GM12864 (cell line): ENCODE results near the gene PRKG1.

ENCODE experiments used
- DNase-seq: peaks from one replicate; pipeline ENCODE4 v3.0.0-alpha.2; 2011; ENCODE audit warnings: low read depth
- H3K4me3 ChIP-seq: 2 replicates; pipeline ENCODE4 v1.5.1; 2011; ENCODE audit warnings: mild to moderate bottlenecking, low read depth, low read length, control low read depth
- TF ChIP-seq, protein P1 (sequence below): IDR thresholded peaks from 2 replicates; pipeline ENCODE4 v1.5.1; 2011; ENCODE audit warnings: low read depth, mild to moderate bottlenecking, moderate library complexity, low read length, control low read depth, inconsistent platforms; ENCODE audit errors: missing control alignments

PRKG1 gene

DNA sequence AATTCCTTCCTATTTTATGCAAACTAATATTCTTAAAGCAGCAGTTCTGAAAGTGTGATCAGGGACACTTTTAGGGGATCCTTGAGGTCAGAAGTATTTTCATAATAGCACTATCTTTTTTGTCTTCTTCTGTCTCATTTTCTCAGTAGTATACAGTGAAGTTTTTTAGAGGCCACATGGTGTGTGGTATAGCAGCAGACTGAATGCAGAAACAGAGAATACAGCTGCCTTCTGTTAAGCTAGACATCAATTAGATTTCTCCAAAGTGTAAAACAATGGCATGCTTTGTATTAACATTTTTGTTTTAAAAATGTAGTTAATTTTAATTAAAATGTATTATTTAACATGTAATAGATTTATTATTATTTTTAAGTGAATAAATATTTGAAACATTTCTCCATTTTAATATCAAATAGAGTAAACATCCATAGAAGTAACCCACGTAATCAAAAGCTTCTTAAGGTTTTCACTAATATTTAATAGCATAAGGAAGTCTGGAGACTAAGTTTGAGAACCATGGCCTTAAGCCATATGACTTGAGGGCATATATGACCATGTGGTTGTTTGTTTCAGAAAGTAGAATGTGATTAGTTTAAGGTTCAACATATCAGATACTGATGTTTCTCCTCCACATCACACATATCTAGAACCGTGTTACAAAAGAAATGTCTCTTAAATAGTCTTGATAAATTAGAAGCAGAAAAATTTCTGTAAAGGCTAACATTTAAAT lies 94.0 kb downstream of the PRKG1 start:
- DNase-seq = no peak
- TF ChIP-seq, protein P1, sequence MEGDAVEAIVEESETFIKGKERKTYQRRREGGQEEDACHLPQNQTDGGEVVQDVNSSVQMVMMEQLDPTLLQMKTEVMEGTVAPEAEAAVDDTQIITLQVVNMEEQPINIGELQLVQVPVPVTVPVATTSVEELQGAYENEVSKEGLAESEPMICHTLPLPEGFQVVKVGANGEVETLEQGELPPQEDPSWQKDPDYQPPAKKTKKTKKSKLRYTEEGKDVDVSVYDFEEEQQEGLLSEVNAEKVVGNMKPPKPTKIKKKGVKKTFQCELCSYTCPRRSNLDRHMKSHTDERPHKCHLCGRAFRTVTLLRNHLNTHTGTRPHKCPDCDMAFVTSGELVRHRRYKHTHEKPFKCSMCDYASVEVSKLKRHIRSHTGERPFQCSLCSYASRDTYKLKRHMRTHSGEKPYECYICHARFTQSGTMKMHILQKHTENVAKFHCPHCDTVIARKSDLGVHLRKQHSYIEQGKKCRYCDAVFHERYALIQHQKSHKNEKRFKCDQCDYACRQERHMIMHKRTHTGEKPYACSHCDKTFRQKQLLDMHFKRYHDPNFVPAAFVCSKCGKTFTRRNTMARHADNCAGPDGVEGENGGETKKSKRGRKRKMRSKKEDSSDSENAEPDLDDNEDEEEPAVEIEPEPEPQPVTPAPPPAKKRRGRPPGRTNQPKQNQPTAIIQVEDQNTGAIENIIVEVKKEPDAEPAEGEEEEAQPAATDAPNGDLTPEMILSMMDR = no peak

DNA sequence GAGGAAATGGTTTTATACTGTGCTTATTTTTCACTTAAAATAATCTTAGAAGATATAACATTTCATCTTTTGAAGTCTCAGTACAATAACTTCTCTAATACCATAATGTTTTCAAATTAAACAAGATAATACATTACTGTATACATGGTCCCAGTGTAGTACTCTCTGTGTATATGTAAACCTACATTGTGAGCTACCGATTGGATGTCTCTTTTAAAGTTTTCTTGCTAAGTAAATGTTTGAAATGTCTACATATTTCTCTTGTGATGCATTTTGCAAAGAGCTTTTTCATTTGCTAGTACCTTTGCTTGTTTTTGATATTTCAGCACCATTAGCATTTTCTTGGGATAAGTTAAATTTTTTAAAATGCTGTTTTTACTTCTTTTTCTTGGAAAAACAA lies 94.8 kb downstream of the PRKG1 start:
- TF ChIP-seq, protein P1 = no peak
- H3K4me3 ChIP-seq = no peak overlapping the region
- DNase-seq = no peak

More for the DNA sequence above, 94.0 kb downstream of the PRKG1 start:
- no peak overlapping the region for H3K4me3 ChIP-seq

DNA sequence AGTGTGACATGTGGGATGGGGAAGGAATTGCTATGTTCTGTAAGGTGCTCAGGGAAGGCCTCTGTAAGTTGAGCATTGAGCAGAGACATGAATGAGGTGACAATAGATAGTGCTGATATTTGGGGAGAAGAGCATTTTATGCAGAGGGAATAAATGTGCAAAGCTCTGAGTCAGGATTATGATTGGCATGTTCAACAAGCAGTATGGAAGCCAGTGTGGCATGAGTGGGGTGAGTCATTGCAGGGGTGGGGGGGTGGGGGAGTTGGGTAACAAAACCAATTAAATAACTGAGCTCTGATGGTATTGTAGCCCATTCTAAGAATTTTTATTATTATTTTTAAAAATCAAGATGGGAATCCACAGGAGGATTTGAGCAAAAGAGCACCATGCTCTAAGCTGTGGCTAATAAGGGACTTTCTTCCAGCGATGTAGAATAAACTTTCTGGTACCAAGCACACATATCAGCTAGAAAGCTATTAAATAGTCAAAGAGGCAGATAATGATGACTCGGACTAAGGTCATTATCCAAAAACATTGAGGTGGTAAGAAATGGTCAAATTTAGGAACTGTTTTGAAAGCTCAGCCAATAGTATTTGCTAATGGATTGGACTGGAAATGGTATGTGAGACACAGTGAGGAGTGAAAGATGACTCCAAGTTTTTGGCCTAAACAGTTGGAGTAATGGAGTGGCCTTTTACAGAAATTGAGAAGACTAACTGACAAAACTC lies 96.4 kb downstream of the PRKG1 start:
- DNase-seq = no peak
- H3K4me3 ChIP-seq = no peak overlapping the region
- TF ChIP-seq, protein P1 = no peak

DNA sequence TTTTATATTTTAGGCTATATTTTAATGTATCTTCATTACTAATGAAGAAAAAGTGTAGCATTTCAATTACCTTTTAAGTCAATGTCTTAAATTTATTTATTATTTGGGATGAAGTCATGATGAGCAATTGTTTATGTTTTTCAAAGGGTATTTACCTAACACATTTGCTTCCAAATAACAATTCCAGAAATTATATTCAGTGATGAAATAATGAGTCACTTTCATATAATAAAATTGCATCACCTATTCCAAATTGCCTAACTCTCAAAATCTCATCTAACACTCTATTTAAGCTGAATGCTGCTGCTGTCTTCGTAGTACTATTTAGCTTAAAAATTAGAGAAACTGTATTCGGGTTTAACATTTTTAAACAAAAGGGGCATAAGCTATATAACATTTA lies 97.7 kb downstream of the PRKG1 start:
- DNase-seq = no peak
- no peak overlapping the region for H3K4me3 ChIP-seq
- TF ChIP-seq, protein P1 = no peak

DNA sequence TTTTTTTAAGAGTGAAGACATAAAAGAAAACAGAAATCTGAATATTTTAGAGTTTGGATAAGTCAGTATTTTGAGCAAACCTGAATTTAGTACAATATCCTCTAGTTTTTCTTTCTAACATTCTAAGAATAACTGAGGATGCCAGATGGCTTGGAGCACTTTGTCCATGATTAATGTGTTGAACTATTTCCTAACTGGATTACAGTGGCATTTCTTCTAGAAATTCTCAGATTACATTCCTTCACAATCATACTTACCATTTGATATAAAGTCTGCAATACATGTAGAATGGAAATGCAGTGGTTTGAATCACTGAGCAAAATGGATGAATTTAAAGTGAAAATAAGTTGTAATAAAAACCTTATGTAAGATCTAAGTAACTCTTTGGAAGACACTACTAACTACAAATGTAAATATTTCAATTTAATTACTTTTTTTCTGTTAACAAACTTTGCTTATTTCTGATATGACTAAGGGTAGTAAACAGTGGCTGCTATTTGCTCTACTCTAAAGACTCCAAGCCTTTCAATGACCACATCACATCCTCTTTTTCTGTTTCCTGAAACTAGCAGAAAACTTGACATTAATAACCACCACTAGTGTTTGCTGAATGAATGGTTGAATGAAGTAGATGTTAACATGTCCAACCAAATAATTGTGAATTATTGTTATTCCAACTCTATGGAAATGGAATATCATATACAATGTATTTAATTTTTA lies 102.8 kb downstream of the PRKG1 start:
- DNase-seq = no peak
- H3K4me3 ChIP-seq = no peak overlapping the region
- TF ChIP-seq, protein P1 = no peak

DNA sequence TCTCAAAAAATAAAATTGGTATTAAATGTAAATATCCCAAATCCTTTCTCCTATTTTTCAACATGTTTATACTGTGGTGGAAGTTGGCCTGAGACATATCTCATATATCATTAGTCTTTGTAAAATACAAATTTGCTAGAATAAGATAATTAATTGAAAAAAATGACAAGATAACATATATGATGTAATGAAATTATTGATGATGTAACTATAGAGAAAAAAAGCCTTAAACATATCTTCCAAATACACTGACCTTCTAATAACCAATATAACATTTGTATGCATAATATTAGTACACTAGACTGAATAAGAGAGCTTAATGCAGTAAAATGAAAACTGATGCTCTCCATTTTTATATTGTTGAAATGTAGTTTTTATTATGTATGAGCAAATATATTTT lies 104.3 kb downstream of the PRKG1 start:
- H3K4me3 ChIP-seq = no peak overlapping the region
- TF ChIP-seq, protein P1 = no peak
- DNase-seq = no peak
